Ovary (tissue), 3 donors: ENCODE results near the gene CCDC150.

Experiments used
- EP300 ChIP-seq: sonication (generic); formaldehyde crosslinking; IDR thresholded peaks from one replicate; pipeline ENCODE4 v1.6.1; 2017; ENCODE audit warnings: antibody characterized with exemption
- POLR2A ChIP-seq: fragments of 450-650 bp; IDR thresholded peaks from one replicate; pipeline ENCODE4 v1.6.1; 2017; ENCODE audit warnings: antibody characterized with exemption, mild to moderate bottlenecking, moderate library complexity
- TF ChIP-seq, protein P1 (sequence below), 3 donors: fragments of 450-650 bp in 2 of 3; fragments of 200-600 bp in 1 of 3; IDR thresholded peaks; one replicate each; pipeline versions ENCODE4 v1.5.1 to v1.8.0; 2016 to 2022; ENCODE audit warnings: antibody characterized with exemption in 3 of 3, mild to moderate bottlenecking in 1 of 3
- donor health status: DM: no; HTN: no; CAD: no.

GRCh38 chr2:196703695-196704094, 64.2 kb downstream of the CCDC150 start:
- TF ChIP-seq, protein P1, sequence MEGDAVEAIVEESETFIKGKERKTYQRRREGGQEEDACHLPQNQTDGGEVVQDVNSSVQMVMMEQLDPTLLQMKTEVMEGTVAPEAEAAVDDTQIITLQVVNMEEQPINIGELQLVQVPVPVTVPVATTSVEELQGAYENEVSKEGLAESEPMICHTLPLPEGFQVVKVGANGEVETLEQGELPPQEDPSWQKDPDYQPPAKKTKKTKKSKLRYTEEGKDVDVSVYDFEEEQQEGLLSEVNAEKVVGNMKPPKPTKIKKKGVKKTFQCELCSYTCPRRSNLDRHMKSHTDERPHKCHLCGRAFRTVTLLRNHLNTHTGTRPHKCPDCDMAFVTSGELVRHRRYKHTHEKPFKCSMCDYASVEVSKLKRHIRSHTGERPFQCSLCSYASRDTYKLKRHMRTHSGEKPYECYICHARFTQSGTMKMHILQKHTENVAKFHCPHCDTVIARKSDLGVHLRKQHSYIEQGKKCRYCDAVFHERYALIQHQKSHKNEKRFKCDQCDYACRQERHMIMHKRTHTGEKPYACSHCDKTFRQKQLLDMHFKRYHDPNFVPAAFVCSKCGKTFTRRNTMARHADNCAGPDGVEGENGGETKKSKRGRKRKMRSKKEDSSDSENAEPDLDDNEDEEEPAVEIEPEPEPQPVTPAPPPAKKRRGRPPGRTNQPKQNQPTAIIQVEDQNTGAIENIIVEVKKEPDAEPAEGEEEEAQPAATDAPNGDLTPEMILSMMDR (IDR thresholded peaks at IDR 0.05), result no peak
- TF ChIP-seq POLR2A, result no peak
- TF ChIP-seq EP300, result no peak
